CD4-positive, CD25-positive, alpha-beta regulatory T cell (primary cell): ENCODE results near the gene NANOS2. TPM values are rescaled to one million over a fixed set of nuclear protein-coding genes. Genes with fewer than 3 reads are reported as not detected.

ENCODE experiments used
- ATAC-seq, 2 donors: fragments of 150-1000 bp; cut with Tn5 transposase; one replicate each; pipeline ENCODE4 v1.10.0; 2021; ENCODE audit warnings: low read depth in 2 of 2, moderate number of reproducible peaks in 2 of 2, moderate library complexity in 1 of 2
- DNase-seq, 3 donors: peaks; one replicate each; pipeline versions ENCODE4 v3.0.0 to v3.0.0-alpha.2; 2012 to 2022; ENCODE audit warnings: mixed read lengths in 1 of 3
- H3K27ac ChIP-seq: one replicate; pipeline ENCODE4 v1.7.0; 2013; ENCODE audit warnings: mild to moderate bottlenecking, low read length; ENCODE audit not compliant: insufficient read depth, poor library complexity, severe bottlenecking
- H3K27me3 ChIP-seq: one replicate; pipeline ENCODE4 v1.7.0; 2013; ENCODE audit warnings: low read length; ENCODE audit not compliant: control insufficient read depth, insufficient read depth
- H3K36me3 ChIP-seq: one replicate; pipeline ENCODE4 v1.7.0; 2013; ENCODE audit warnings: mild to moderate bottlenecking, low read length, moderate library complexity; ENCODE audit not compliant: control insufficient read depth, insufficient read depth
- H3K4me1 ChIP-seq: 2 replicates; pipeline ENCODE4 v1.7.0; 2013; ENCODE audit warnings: mild to moderate bottlenecking, low read length; ENCODE audit not compliant: insufficient read depth, control insufficient read depth, poor library complexity, severe bottlenecking
- H3K4me3 ChIP-seq: one replicate; pipeline ENCODE4 v1.7.0; 2013; ENCODE audit warnings: low read depth, mild to moderate bottlenecking, low read length, moderate library complexity
- H3K9me3 ChIP-seq, 2 experiments: 1 replicate in 1 of 2; 2 replicates in 1 of 2; pipeline ENCODE4 v1.7.0; 2013; ENCODE audit warnings: low read length in 2 of 2, mild to moderate bottlenecking in 1 of 2, moderate library complexity in 1 of 2; ENCODE audit not compliant: control insufficient read depth in 2 of 2
- H3K27ac Mint-ChIP-seq, 3 donors: one replicate each; pipeline ENCODE4 v1.8.0; 2020 to 2022; ENCODE audit warnings: mild to moderate bottlenecking in 3 of 3, mixed read lengths in 3 of 3, moderate library complexity in 2 of 3
- H3K27me3 Mint-ChIP-seq: one replicate; pipeline ENCODE4 v1.8.0; 2022; ENCODE audit warnings: mild to moderate bottlenecking, mixed read lengths
- H3K36me3 Mint-ChIP-seq: one replicate; pipeline ENCODE4 v1.8.0; 2020; ENCODE audit warnings: mixed read lengths
- H3K4me1 Mint-ChIP-seq, 4 donors: one replicate each; pipeline ENCODE4 v1.8.0; 2020 to 2022; ENCODE audit warnings: mixed read lengths in 4 of 4, mild to moderate bottlenecking in 1 of 4
- H3K4me3 Mint-ChIP-seq, 4 donors: one replicate each; pipeline ENCODE4 v1.8.0; 2020 to 2022; ENCODE audit warnings: mild to moderate bottlenecking in 4 of 4, mixed read lengths in 4 of 4, moderate library complexity in 3 of 4
- H3K9me3 Mint-ChIP-seq, 7 donors: one replicate each; pipeline ENCODE4 v1.8.0; 2020 to 2022; ENCODE audit warnings: mixed read lengths in 7 of 7, mild to moderate bottlenecking in 3 of 7, moderate library complexity in 2 of 7
- polyA plus RNA-seq, 4 donors: library from polyadenylated mRNA; unstranded; fragments of 300-500 nt; fragmentation: Illumina TruSeq; gene quantifications; one replicate each; pipeline ENCODE4 v1.2.3, GENCODE V29; 2021
- total RNA-seq: library from RNA; stranded (reverse); gene quantifications from one replicate; pipeline ENCODE4 v1.2.3, GENCODE V29; 2022

The NANOS2 gene
- total and polyA plus RNA-seq, 5 donors from 2014 or later, result not detected

DNA sequence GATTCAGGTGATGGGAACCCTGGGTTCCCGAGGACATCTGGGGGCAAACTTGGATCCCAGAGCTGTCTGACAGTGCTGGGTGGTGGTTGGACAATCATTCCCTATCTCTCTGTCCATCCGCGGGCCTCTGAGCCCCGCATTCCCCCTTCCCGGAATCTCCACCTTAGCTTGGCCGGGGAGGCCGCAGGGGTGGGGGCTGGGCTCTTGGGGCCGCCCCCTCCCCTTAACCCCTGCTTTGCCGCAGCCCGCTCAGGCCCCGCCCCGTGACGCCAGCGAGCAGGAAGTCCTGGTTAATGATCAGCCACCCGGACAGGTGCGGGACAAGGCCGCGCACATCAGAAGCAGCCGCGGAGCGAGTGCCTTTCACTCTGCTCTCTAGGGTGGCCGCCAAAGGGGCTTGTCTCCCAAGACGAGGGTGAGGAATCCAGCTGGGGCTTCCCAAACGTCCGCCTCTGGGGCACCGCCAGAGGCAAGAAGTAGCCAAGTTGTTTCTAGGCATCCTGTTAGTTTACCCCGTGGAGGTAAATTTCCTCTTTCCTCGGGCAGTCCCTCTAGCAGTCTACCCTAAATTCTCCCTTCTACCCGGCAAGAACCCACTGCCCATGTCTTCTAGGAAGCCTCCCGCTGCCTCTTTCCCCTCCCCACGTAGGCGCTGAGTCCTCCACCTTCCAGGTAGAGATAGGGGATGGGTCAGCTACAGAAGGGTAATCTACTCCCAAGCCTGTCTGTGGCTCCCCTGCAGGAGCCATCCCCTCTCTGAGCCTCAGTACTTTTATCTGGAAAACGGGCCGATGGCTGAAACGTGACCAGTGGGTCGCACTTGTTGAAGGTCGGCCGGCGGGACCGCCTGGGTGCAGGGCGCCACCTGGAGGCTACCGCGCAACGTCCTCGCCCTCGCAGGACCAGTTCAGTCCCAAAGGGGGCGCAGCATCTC lies 31.7 kb downstream of the NANOS2 start:
- H3K9me3 Mint-ChIP-seq, result no peaks in the 10 kb centered on the region
- peak overlapping the region in 2 of 3 donors; percentile 36 to 95 for H3K27ac Mint-ChIP-seq
- no peaks in the 10 kb centered on the region for H3K27me3 ChIP-seq
- DNase-seq (peak; percentile 68 to 89 (median 80)), ATAC-seq (peak; percentile 26 to 31)
- H3K36me3 Mint-ChIP-seq, result peaks cover 8% of the 10 kb centered on the region
- H3K27ac ChIP-seq, result no peak overlapping the region
- no peaks in the 10 kb centered on the region for H3K36me3 ChIP-seq
- H3K4me1 Mint-ChIP-seq, result peaks cover 0 to 35% (median 20%) of the 10 kb centered on the region in 4 donors
- H3K27me3 Mint-ChIP-seq, result peaks cover 10% of the 10 kb centered on the region
- peak overlapping the region; percentile 72 to 94 (median 85) for H3K4me3 Mint-ChIP-seq
- H3K9me3 ChIP-seq, result no peaks in the 10 kb centered on the region
- peak overlapping the region; percentile 62 for H3K4me3 ChIP-seq
- peaks cover 43% of the 10 kb centered on the region for H3K4me1 ChIP-seq

DNA sequence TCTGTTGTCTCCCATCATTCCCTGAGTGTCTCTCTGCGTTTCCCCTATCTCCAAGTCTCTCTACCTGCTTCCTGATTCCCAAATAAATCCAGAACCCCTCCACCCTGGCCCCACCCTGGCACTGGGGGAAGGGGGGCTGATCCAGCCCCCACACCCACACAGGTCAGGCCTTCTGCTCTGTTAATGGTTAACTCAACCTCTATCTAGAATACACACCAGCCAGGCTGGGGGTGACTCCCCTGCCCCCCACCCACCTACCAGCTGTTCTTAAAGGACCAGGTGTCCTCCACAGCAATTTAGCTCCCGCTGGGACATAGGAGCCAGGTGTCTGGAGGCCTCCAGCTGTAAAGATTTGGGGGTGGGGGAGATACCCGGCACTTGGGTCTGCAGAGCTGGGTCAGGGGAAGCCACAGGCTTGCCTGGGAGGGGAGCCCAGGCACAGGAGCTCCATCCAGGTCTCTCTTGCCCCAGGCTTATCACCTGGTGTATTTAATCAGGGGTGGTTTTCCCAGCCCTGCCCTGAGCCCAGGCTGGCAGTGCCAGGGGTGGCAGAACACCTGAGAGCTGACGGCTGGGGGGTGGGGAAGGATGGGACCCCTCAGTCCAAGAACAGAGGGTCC lies 32.6 kb downstream of the NANOS2 start:
- Mint-ChIP-seq H3K27me3 (peaks cover 14% of the 10 kb centered on the region), H3K36me3 (peaks cover 8% of the 10 kb centered on the region), H3K4me1 (peaks cover 0 to 38% (median 20%) of the 10 kb centered on the region in 4 donors), H3K4me3 (peak overlapping the region in 1 of 4 donors; percentile 58), H3K9me3 (no peaks in the 10 kb centered on the region), H3K27ac (no peak overlapping the region)
- Histone ChIP-seq H3K4me3 (no peak overlapping the region), H3K27me3 (peaks cover 3% of the 10 kb centered on the region), H3K4me1 (peaks cover 41% of the 10 kb centered on the region), H3K9me3 (no peaks in the 10 kb centered on the region), H3K27ac (no peak overlapping the region), H3K36me3 (no peaks in the 10 kb centered on the region)
- no peak for DNase-seq
- ATAC-seq, result no peak

DNA sequence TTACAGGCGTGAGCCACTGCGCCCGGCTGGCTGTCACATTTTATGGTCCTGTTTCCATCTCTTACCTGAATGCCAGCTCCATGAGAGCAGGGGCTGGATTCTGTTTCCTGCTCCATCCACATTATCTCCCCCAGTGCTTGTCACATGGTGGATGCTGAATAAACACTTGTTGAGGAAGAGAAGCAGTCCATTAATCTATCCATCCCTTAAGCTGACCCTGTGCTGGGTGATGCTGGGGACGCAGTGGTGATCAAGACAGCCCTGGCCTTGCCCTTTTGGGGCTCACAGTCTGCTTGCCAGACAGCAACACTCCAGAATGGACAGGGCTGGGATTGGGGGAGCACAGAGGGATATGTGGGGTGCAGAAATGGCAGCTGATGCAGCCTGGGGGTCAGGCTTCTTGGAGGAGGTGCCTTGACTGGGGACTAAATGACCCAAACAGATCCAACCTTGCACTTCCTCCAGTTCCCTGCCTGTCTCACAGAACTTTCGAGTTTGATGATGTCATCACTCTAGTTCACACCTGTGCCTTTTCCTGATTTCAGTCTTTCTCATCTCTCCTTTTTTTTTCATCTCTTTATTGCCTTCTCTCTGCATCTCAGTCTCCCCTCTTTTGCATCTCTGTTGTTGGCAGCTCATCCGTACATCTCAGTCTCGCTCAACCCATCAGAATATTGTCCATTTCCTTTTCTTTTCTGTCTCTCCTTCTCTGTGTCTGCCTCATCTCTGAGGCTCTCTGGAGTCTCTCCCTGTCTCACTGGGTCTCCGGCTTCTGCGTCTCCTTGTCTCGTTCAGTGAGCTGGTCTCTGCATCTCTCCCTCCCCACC lies 33.3 kb downstream of the NANOS2 start:
- no peak overlapping the region for H3K4me3 ChIP-seq
- H3K4me1 ChIP-seq, result peaks cover 45% of the 10 kb centered on the region
- H3K36me3 ChIP-seq, result no peaks in the 10 kb centered on the region
- H3K27ac ChIP-seq, result no peak overlapping the region
- no peak for DNase-seq
- H3K27me3 Mint-ChIP-seq, result peaks cover 11% of the 10 kb centered on the region
- peak overlapping the region in 2 of 4 donors; percentile 58 to 65 for H3K4me3 Mint-ChIP-seq
- H3K4me1 Mint-ChIP-seq, result peaks cover 0 to 35% (median 18%) of the 10 kb centered on the region in 4 donors
- peaks cover 8% of the 10 kb centered on the region for H3K36me3 Mint-ChIP-seq
- no peak for ATAC-seq
- no peak overlapping the region for H3K27ac Mint-ChIP-seq
- H3K9me3 Mint-ChIP-seq, result no peaks in the 10 kb centered on the region
- H3K9me3 ChIP-seq, result no peaks in the 10 kb centered on the region
- peaks cover 3% of the 10 kb centered on the region for H3K27me3 ChIP-seq

DNA sequence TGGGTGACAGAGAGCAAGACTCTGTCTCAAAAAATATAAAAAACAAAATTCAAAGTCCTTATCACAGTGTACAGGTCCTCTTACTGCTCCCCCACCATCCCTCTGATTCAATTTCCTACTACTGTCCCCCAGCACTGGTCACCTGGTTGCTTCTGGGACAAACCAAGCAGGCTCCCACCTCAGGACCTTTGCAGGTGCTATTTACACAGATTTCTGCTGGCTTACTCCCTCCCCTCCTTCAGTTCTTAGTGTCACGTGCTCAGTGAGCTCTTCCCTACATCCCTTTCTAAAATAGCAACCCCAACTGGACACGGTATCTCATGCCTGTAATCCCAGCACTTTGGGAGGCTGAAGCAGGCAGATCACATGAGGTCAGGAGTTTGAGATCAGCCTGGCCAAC lies 34.6 kb downstream of the NANOS2 start:
- no peaks in the 10 kb centered on the region for H3K9me3 Mint-ChIP-seq
- no peak overlapping the region for H3K27ac Mint-ChIP-seq
- peaks cover 14% of the 10 kb centered on the region for H3K27me3 Mint-ChIP-seq
- H3K4me3 ChIP-seq, result no peak overlapping the region
- ATAC-seq (no peak), DNase-seq (no peak)
- no peak overlapping the region for H3K27ac ChIP-seq
- no peaks in the 10 kb centered on the region for H3K36me3 ChIP-seq
- no peaks in the 10 kb centered on the region for H3K9me3 ChIP-seq
- H3K27me3 ChIP-seq, result peaks cover 3% of the 10 kb centered on the region
- no peak overlapping the region for H3K4me3 Mint-ChIP-seq
- peaks cover 8% of the 10 kb centered on the region for H3K36me3 Mint-ChIP-seq
- H3K4me1 ChIP-seq, result peaks cover 41% of the 10 kb centered on the region
- peaks cover 0 to 33% (median 18%) of the 10 kb centered on the region in 4 donors for H3K4me1 Mint-ChIP-seq

DNA sequence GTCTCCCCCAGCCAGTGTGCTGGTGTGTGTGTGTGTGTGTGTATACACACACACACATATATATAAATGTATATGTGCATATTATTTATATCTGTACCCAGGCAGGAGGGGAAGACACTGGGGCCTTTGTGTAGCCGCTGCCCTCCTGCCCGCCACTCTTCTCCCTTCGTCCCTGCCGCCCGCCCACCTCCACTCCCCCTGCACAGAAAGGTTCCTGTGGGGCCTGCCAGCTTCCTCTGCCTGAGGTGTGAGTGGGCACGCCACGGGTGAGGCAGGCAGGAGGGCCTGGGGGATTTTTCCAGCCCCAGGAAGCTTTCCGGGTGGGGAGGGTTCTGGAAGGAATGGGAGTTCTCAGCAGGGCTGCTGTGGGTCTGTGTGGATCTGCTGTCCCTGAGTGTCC lies 35.5 kb downstream of the NANOS2 start:
- ATAC-seq (no peak), DNase-seq (no peak)
- peaks cover 14% of the 10 kb centered on the region for H3K27me3 Mint-ChIP-seq
- peak overlapping the region in 1 of 4 donors; percentile 67 for H3K4me3 Mint-ChIP-seq
- Histone ChIP-seq H3K27me3 (peaks cover 3% of the 10 kb centered on the region), H3K4me1 (peaks cover 32% of the 10 kb centered on the region), H3K36me3 (no peaks in the 10 kb centered on the region), H3K27ac (no peak overlapping the region), H3K9me3 (no peaks in the 10 kb centered on the region), H3K4me3 (no peak overlapping the region)
- peaks cover 8% of the 10 kb centered on the region for H3K36me3 Mint-ChIP-seq
- no peaks in the 10 kb centered on the region for H3K9me3 Mint-ChIP-seq
- H3K27ac Mint-ChIP-seq, result no peak overlapping the region
- peaks cover 0 to 30% (median 18%) of the 10 kb centered on the region in 4 donors for H3K4me1 Mint-ChIP-seq

DNA sequence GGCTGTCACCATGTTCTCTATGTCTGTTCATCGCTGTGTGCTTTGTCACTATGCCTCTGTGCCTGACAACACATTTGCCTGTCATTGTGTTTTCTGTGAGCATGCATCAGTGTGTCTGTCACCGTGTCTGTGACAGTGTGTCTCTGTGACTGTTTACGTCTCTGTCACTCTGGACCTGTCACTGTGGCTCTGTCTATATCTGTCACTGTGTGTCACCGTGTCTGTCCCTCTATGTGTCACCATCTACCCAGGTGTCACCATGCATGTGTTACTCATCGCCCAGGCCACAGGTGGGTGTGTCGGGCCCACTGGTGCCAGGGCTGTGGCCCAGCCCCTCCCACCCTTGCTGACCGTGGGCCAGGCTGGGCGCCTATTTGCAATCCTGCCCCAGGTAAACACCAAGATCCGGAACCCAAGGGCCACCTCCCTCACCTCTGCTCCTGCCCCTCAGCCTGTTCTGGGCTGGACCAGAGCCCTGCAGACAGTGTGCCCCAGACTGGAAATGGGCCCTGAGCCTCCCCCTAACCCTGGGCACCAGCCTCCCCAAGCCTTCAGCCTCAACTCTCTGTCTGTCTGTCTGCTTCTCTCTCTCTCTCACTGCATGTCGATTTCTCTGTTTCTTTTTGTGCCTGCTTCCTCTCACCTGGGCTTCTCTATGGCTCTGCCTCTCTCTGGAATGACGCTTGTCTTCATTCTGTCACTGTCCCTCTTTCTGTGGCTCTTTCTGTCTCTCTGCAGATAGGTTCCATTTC lies 36.4 kb downstream of the NANOS2 start:
- H3K9me3 ChIP-seq, result no peaks in the 10 kb centered on the region
- peaks cover 3% of the 10 kb centered on the region for H3K27me3 ChIP-seq
- Mint-ChIP-seq H3K9me3 (no peaks in the 10 kb centered on the region), H3K4me1 (peaks cover 0 to 22% (median 14%) of the 10 kb centered on the region in 4 donors), H3K27ac (no peak overlapping the region), H3K4me3 (peak overlapping the region in 1 of 4 donors; percentile 13), H3K27me3 (peaks cover 12% of the 10 kb centered on the region), H3K36me3 (peaks cover 4% of the 10 kb centered on the region)
- H3K27ac ChIP-seq, result no peak overlapping the region
- peaks cover 24% of the 10 kb centered on the region for H3K4me1 ChIP-seq
- H3K36me3 ChIP-seq, result no peaks in the 10 kb centered on the region
- ATAC-seq (no peak), DNase-seq (no peak)
- H3K4me3 ChIP-seq, result no peak overlapping the region
